GM12878 (cell line): ENCODE measurements around the gene SNAPC3. TPM values are rescaled to one million over a fixed set of nuclear protein-coding genes. Genes with fewer than 3 reads are reported as not detected.

ENCODE experiments used
- ATAC-seq: fragments of 200-7000 bp; cut with Tn5 transposase; 3 replicates; pipeline ENCODE4 v1.9.1; 2020; ENCODE audit warnings: mild to moderate bottlenecking, moderate library complexity
- BruUV-seq: library from RNA; stranded (reverse); fragments of 400-500 nt; replicated peaks from 2 replicates; lab custom pipeline; 2021; lab: Mats Ljungman, UMichigan
- CTCF ChIA-PET: fragments of 300-600 bp; sonication (Branson Sonifier 250); formaldehyde crosslinking; extraction: SDS; loops from one replicate; lab custom pipeline; 2021; ENCODE audit warnings: inconsistent platforms; lab: Yijun Ruan, JAX
- POLR2A ChIA-PET: fragments of 350-600 bp; formaldehyde crosslinking; extraction: SDS; loops from one replicate; lab custom pipeline; 2021; ENCODE audit warnings: inconsistent platforms; lab: Charles Lee
- RAD21 ChIA-PET: fragments of 300-600 bp; sonication (Branson Sonifier 250); formaldehyde crosslinking; loops from one replicate; lab custom pipeline; 2023; ENCODE audit warnings: antibody characterized with exemption; ENCODE audit not compliant: unreplicated experiment; lab: Charles Lee
- SMC1A ChIA-PET: fragments of 300-600 bp; sonication (Branson Sonifier 250); formaldehyde crosslinking; loops from one replicate; lab custom pipeline; 2023; ENCODE audit not compliant: unreplicated experiment, uncharacterized antibody; lab: Charles Lee
- DNase-seq: peaks from one replicate; pipeline ENCODE4 v3.0.0-alpha.2; 2011; ENCODE audit warnings: low read depth, low spot score
- FAIRE-seq: peaks from 3 replicates; lab custom pipeline; 2011; peaks lifted over from hg19 to GRCh38; lab: Jason Lieb, UNC
- H2AFZ ChIP-seq: 2 replicates; pipeline ENCODE4 v1.6.0; 2011; ENCODE audit warnings: low read depth, low read length, control low read depth; ENCODE audit not compliant: control insufficient read depth
- H3K27ac ChIP-seq: 2 replicates; pipeline ENCODE4 v1.5.1; 2011; ENCODE audit warnings: control low read depth; ENCODE audit not compliant: control insufficient read depth, insufficient read depth
- H3K27me3 ChIP-seq, 2 experiments: replicated peaks in 1 of 2; 2 replicates each; pipeline versions ENCODE4 v1.6.0 to v1.6.1; 2011; ENCODE audit warnings: low read length in 1 of 2; ENCODE audit not compliant: control insufficient read depth in 2 of 2, insufficient read depth in 2 of 2
- H3K36me3 ChIP-seq, 2 experiments: 2 replicates each; pipeline ENCODE4 v1.5.1; 2011; ENCODE audit warnings: low read length in 1 of 2; ENCODE audit not compliant: control insufficient read depth in 2 of 2, insufficient read depth in 2 of 2
- H3K4me1 ChIP-seq: 2 replicates; pipeline ENCODE4 v1.6.1; 2011; ENCODE audit warnings: mild to moderate bottlenecking, low read length, moderate library complexity, mixed read lengths; ENCODE audit not compliant: control insufficient read depth, insufficient read depth
- H3K4me2 ChIP-seq: 2 replicates; pipeline ENCODE4 v1.6.0; 2011; ENCODE audit warnings: control low read depth; ENCODE audit not compliant: control insufficient read depth, insufficient read depth
- H3K4me3 ChIP-seq: fragments of 200-600 bp; sonication (generic); 2 replicates; pipeline ENCODE4 v1.5.1; 2016
- H3K79me2 ChIP-seq: 2 replicates; pipeline ENCODE4 v1.6.0; 2011; ENCODE audit warnings: low read length; ENCODE audit not compliant: control insufficient read depth, insufficient read depth
- H3K9ac ChIP-seq: 2 replicates; pipeline ENCODE4 v1.8.0; 2011; ENCODE audit warnings: low read length, control low read depth, mixed read lengths; ENCODE audit not compliant: control insufficient read depth, insufficient read depth
- H3K9me3 ChIP-seq: replicated peaks from 3 replicates; pipeline ENCODE4 v1.5.1; 2011; ENCODE audit warnings: mild to moderate bottlenecking, low read length; ENCODE audit not compliant: control insufficient read depth, insufficient read depth
- H4K20me1 ChIP-seq: 2 replicates; pipeline ENCODE4 v1.6.0; 2011; ENCODE audit not compliant: control insufficient read depth, insufficient read depth
- ATF2 ChIP-seq: IDR thresholded peaks from 2 replicates; pipeline ENCODE4 v1.6.1; 2012; ENCODE audit warnings: low read length, inconsistent platforms
- BACH1 ChIP-seq: fragments of 450-650 bp; IDR thresholded peaks from 2 replicates; pipeline ENCODE4 v1.6.1; 2017; ENCODE audit warnings: mild to moderate bottlenecking, borderline replicate concordance
- BCL11A ChIP-seq: IDR thresholded peaks from 2 replicates; pipeline ENCODE4 v1.6.1; 2011; ENCODE audit warnings: low read depth, low read length
- BHLHE40 ChIP-seq, 2 experiments: fragments of 450-650 bp in 1 of 2; IDR thresholded peaks; 2 replicates each; pipeline ENCODE4 v1.6.1; 2011 to 2017; ENCODE audit warnings: low read depth in 2 of 2, borderline replicate concordance in 1 of 2, improper control_type of control experiment in 1 of 2, low read length in 1 of 2, mild to moderate bottlenecking in 1 of 2
- CHD2 ChIP-seq: IDR thresholded peaks from 2 replicates; pipeline ENCODE4 v1.6.1; 2011; ENCODE audit warnings: low read depth, low read length, improper control_type of control experiment, borderline replicate concordance
- EGR1 ChIP-seq, 2 experiments: IDR thresholded peaks; 1 replicate in 1 of 2; 2 replicates in 1 of 2; pipeline ENCODE4 v1.6.1; 2011 to 2012; ENCODE audit warnings: low read depth in 2 of 2, low read length in 2 of 2, borderline replicate concordance in 1 of 2, mild to moderate bottlenecking in 1 of 2, moderate library complexity in 1 of 2
- IKZF2 ChIP-seq, 2 experiments: fragments of 450-650 bp; IDR thresholded peaks; 2 replicates each; pipeline ENCODE4 v1.6.1; 2017; ENCODE audit warnings: mild to moderate bottlenecking in 2 of 2, moderate library complexity in 2 of 2
- MAX ChIP-seq: IDR thresholded peaks from 2 replicates; pipeline ENCODE4 v1.6.1; 2012; ENCODE audit warnings: low read depth, low read length, improper control_type of control experiment
- MTA3 ChIP-seq: IDR thresholded peaks from 2 replicates; pipeline ENCODE4 v1.6.1; 2012; ENCODE audit warnings: low read length, inconsistent platforms, borderline replicate concordance
- NKRF ChIP-seq: fragments of 450-650 bp; conservative IDR thresholded peaks from 2 replicates; pipeline ENCODE4 v1.6.1; 2017; ENCODE audit warnings: mild to moderate bottlenecking, moderate library complexity
- POLR2A ChIP-seq: IDR thresholded peaks from 2 replicates; pipeline ENCODE4 v1.6.1; 2011; ENCODE audit warnings: low read depth, mild to moderate bottlenecking, low read length
- POLR2AphosphoS5 ChIP-seq: IDR thresholded peaks from 2 replicates; pipeline ENCODE4 v1.6.1; 2011; ENCODE audit warnings: mild to moderate bottlenecking, low read length, inconsistent platforms
- RELB ChIP-seq: fragments of 450-650 bp; IDR thresholded peaks from 2 replicates; pipeline ENCODE4 v1.6.1; 2017; ENCODE audit warnings: low read depth, mild to moderate bottlenecking, moderate library complexity
- SMARCA5 ChIP-seq: fragments of 450-650 bp; IDR thresholded peaks from 2 replicates; pipeline ENCODE4 v1.6.1; 2017; ENCODE audit warnings: mild to moderate bottlenecking
- SRF ChIP-seq, 2 experiments: IDR thresholded peaks; 2 replicates each; pipeline ENCODE4 v1.6.1; 2011; ENCODE audit warnings: low read depth in 2 of 2, low read length in 2 of 2, mild to moderate bottlenecking in 1 of 2, moderate library complexity in 1 of 2
- ZNF24 ChIP-seq: fragments of 450-650 bp; IDR thresholded peaks from 2 replicates; pipeline ENCODE4 v1.6.1; 2017; ENCODE audit warnings: antibody characterized with exemption, mild to moderate bottlenecking
- WGBS: methylation state at CpG from one replicate; pipeline ENCODE4 v1.1.6; 2016; ENCODE audit warnings: low lambda C conversion rate; ENCODE audit not compliant: insufficient replicate concordance, insufficient coverage; ENCODE audit errors: missing lambda C conversion rate; 5-methylcytosine and 5-hydroxymethylcytosine counted together
- in situ Hi-C: fragments of 300-500 bp; cut with MboI; formaldehyde crosslinking; loops from 9 replicates; pipeline ENCODE4 v1.14.3; 2018; ENCODE audit warnings: mixed read lengths
- intact Hi-C: fragments of 100-400 bp; cut with micrococcal nuclease; formaldehyde crosslinking; loops from one replicate; pipeline ENCODE4 v1.14.2; 2022; ENCODE audit not compliant: unreplicated experiment
- polyA plus RNA-seq, 11 experiments: library from polyadenylated mRNA; depleted of rRNA in 4 of 11; unstranded in 6 of 11; stranded (reverse) in 5 of 11; fragments of >200 nt; fragmentation: Nextera tagmentation in 4 of 11; fragmentation: Illumina TruSeq in 1 of 11; extraction: Ambion mirVana in 4 of 11; extraction: Trizol in 1 of 11; gene quantifications; 1 replicate in 1 of 11; 2 replicates in 10 of 11; pipeline versions ENCODE4 v1.2.1 to v1.2.3, GENCODE V29; 2011 to 2016; ENCODE audit warnings: inconsistent platforms in 2 of 11, missing spikeins in 2 of 11, low read depth in 1 of 11
- total RNA-seq, 4 experiments: library from RNA; depleted of rRNA in 3 of 4; stranded (reverse); fragments of >200 nt in 3 of 4; fragmentation: Illumina TruSeq in 1 of 4; extraction: Trizol in 1 of 4; gene quantifications; 2 replicates each; pipeline versions ENCODE4 v1.2.1 to v1.2.3, GENCODE V29; 2013 to 2021

Gene SNAPC3
- total and polyA plus RNA-seq, 10 of the 15 experiments (the other 5 are each of a cell fraction or from before 2014, with no cell fraction given): 5.7 to 47.4 (median 24.6) TPM

GRCh38 chr9:15509931-15510788, 87.5 kb downstream of the SNAPC3 start:
- WGBS: under 1% methylated on average over 63 of the region's 76 CpGs
- Histone ChIP-seq H3K79me2 (peaks cover 56% of the 10 kb centered on the region), H3K9ac (peak overlapping the region; percentile 95), H4K20me1 (no peaks in the 10 kb centered on the region), H3K36me3 (peaks cover 0 to 11% of the 10 kb centered on the region in 2 experiments; a peak in 2 of 4 replicates), H3K4me2 (peak overlapping the region; percentile 66), H2AFZ (peak overlapping the region; percentile 97), H3K27ac (peak overlapping the region; percentile 99), H3K9me3 (no peaks in the 10 kb centered on the region), H3K27me3 (no peaks in the 10 kb centered on the region), H3K4me3 (peak overlapping the region; percentile 93), H3K4me1 (peaks cover 13% of the 10 kb centered on the region)
- in situ Hi-C loops: no loop called here
- ChIA-PET SMC1A (interaction anchor here (1.9 to 7.2 kb wide), 2 partner anchors 9 to 22 kb away, joined by 6 to 163 read pairs; no protein-coding TSS in a partner anchor), CTCF (interaction anchor here (4.5 to 7.1 kb wide), 2 partner anchors 11 to 22 kb away, joined by 19 to 133 read pairs; no protein-coding TSS in a partner anchor), RAD21 (interaction anchor here (1.4 to 5.5 kb wide), 6 partner anchors 20 to 87 kb away, joined by 4 to 106 read pairs (median 8); partner anchors contain the start of genes CCDC171 and SNAPC3), POLR2A (interaction anchor here (0.6 to 4.5 kb wide), 9 partner anchors 10 to 90 kb away, joined by 3 to 70 read pairs (median 4); partner anchors contain the start of genes CCDC171 and SNAPC3)
- intact Hi-C loops: no loop called here
- no peak for DNase-seq
- no peak for FAIRE-seq
- no TSS peak for BruUV-seq
- ATAC-seq: peak; percentile 54
- TF ChIP-seq BACH1 (no peak), SMARCA5 (peak; percentile 43; the same call in 1 of the 2 replicates), POLR2AphosphoS5 (peak; percentile 54; the same call in 1 of the 2 replicates), CHD2 (peak; percentile 53; the same call in 1 of the 2 replicates), EGR1 (IDR thresholded peaks at IDR 0.05; ENCODE audit: borderline replicate concordance in 1 of 2, low read depth in 2 of 2, low read length in 2 of 2) (peak; percentile 17 to 93), BHLHE40 (IDR thresholded peaks at IDR 0.05; ENCODE audit: borderline replicate concordance in 1 of 2, low read depth in 2 of 2, low read length in 1 of 2) (0 out of 4 replicates have a peak, but pooled peaks of 1 of the 2 experiments have one; percentile 22), ZNF24 (0 out of 2 replicates have a peak, but pooled peaks have one; percentile 37), RELB (no peak), NKRF (peak; percentile 19; the same call in 1 of the 2 replicates), ATF2 (no peak), BCL11A (no peak), MAX (no peak), MTA3 (no peak), IKZF2 (IDR thresholded peaks at IDR 0.05) (no peak), POLR2A (peak; percentile 48), SRF (IDR thresholded peaks at IDR 0.05; ENCODE audit: low read depth in 2 of 2, low read length in 2 of 2) (0 out of 4 replicates have a peak, but pooled peaks of 1 of the 2 experiments have one; percentile 7)
